Measurements from ENCODE around the gene PPME1. TPM values are rescaled to one million over a fixed set of nuclear protein-coding genes. Genes with fewer than 3 reads are reported as not detected.

The PPME1 gene
- total and polyA plus RNA-seq, 9 of the 15 experiments (the other 6 are each of a cell fraction or from before 2014, with no cell fraction given): 9.8 to 81.7 (median 37.6) TPM

Small RNAs within 50 kb of the gene (small RNA-seq; reads per million reads assigned to genes)
- gene AP002392.1 (not detected), gene RF00409 (not detected)

Other genes with a start within 250 kb of the PPME1 start
- gene DNAJB13, start 220.3 kb upstream of the PPME1 start, total RNA-seq (2014; rRNA removed): not detected in 2 replicates
- not detected in 2 replicates for gene DNAJB13, start 220.3 kb upstream of the PPME1 start, total RNA-seq (2014; rRNA removed; fragmentation: Illumina TruSeq; extraction: Trizol)
- not detected in 2 replicates for gene DNAJB13, start 220.3 kb upstream of the PPME1 start, total RNA-seq (2015; rRNA removed; fragmentation: Illumina TruSeq; extraction: Trizol)
- not detected in 2 replicates for gene DNAJB13, start 220.3 kb upstream of the PPME1 start, total RNA-seq (2021)
- gene DNAJB13, start 220.3 kb upstream of the PPME1 start, polyA plus RNA-seq (2011; rRNA removed): 0.14 and 0.46 TPM in 2 replicates
- gene DNAJB13, start 220.3 kb upstream of the PPME1 start, polyA plus RNA-seq (2014; fragmentation: Illumina TruSeq; extraction: Trizol): not detected in 2 replicates
- gene DNAJB13, start 220.3 kb upstream of the PPME1 start, polyA plus RNA-seq (2014; fragmentation: Nextera tagmentation; extraction: Ambion mirVana): not detected
- gene DNAJB13, start 220.3 kb upstream of the PPME1 start, polyA plus RNA-seq (2014; rRNA removed): 0.04 TPM in 1 of 2 replicates, not detected in the other
- gene UCP2, start 188.4 kb upstream of the PPME1 start, total RNA-seq (2014; rRNA removed): 21.5 and 29.2 TPM in 2 replicates
- 19.6 and 24.1 TPM in 2 replicates for gene UCP2, start 188.4 kb upstream of the PPME1 start, total RNA-seq (2014; rRNA removed; fragmentation: Illumina TruSeq; extraction: Trizol)
- 19.2 and 25.9 TPM in 2 replicates for gene UCP2, start 188.4 kb upstream of the PPME1 start, total RNA-seq (2015; rRNA removed; fragmentation: Illumina TruSeq; extraction: Trizol)
- gene UCP2, start 188.4 kb upstream of the PPME1 start, total RNA-seq (2021): 141 and 152 TPM in 2 replicates
- 45.6 and 59.3 TPM in 2 replicates for gene UCP2, start 188.4 kb upstream of the PPME1 start, polyA plus RNA-seq (2011; rRNA removed)
- 147 and 173 TPM in 2 replicates for gene UCP2, start 188.4 kb upstream of the PPME1 start, polyA plus RNA-seq (2014; fragmentation: Illumina TruSeq; extraction: Trizol)
- 100 to 1,000 TPM in 1 of 2 experiments, 10 to 100 TPM in 1; 95.7 to 216 TPM for gene UCP2, start 188.4 kb upstream of the PPME1 start, polyA plus RNA-seq (2014; fragmentation: Nextera tagmentation; extraction: Ambion mirVana)
- gene UCP2, start 188.4 kb upstream of the PPME1 start, polyA plus RNA-seq (2014; rRNA removed): 84.5 and 87.9 TPM in 2 replicates
- gene UCP3, start 162.2 kb upstream of the PPME1 start, total RNA-seq (2014; rRNA removed): 0.05 and 0.94 TPM in 2 replicates
- gene UCP3, start 162.2 kb upstream of the PPME1 start, total RNA-seq (2014; rRNA removed; fragmentation: Illumina TruSeq; extraction: Trizol): 0.25 and 0.29 TPM in 2 replicates
- gene UCP3, start 162.2 kb upstream of the PPME1 start, total RNA-seq (2015; rRNA removed; fragmentation: Illumina TruSeq; extraction: Trizol): 0.41 and 0.65 TPM in 2 replicates
- 0.18 and 0.53 TPM in 2 replicates for gene UCP3, start 162.2 kb upstream of the PPME1 start, total RNA-seq (2021)
- 0.15 and 0.26 TPM in 2 replicates for gene UCP3, start 162.2 kb upstream of the PPME1 start, polyA plus RNA-seq (2011; rRNA removed)
- gene UCP3, start 162.2 kb upstream of the PPME1 start, polyA plus RNA-seq (2014; fragmentation: Illumina TruSeq; extraction: Trizol): 0.43 and 0.53 TPM in 2 replicates
- not detected for gene UCP3, start 162.2 kb upstream of the PPME1 start, polyA plus RNA-seq (2014; fragmentation: Nextera tagmentation; extraction: Ambion mirVana)
- 0.04 and 0.21 TPM in 2 replicates for gene UCP3, start 162.2 kb upstream of the PPME1 start, polyA plus RNA-seq (2014; rRNA removed)
- 10.9 and 13.9 TPM in 2 replicates for gene C2CD3, start 287 bp upstream of the PPME1 start, total RNA-seq (2014; rRNA removed)
- 11.1 and 13.0 TPM in 2 replicates for gene C2CD3, start 287 bp upstream of the PPME1 start, total RNA-seq (2014; rRNA removed; fragmentation: Illumina TruSeq; extraction: Trizol)
- gene C2CD3, start 287 bp upstream of the PPME1 start, total RNA-seq (2015; rRNA removed; fragmentation: Illumina TruSeq; extraction: Trizol): 14.5 and 15.8 TPM in 2 replicates
- gene C2CD3, start 287 bp upstream of the PPME1 start, total RNA-seq (2021): 17.6 and 18.5 TPM in 2 replicates
- 15.2 and 15.8 TPM in 2 replicates for gene C2CD3, start 287 bp upstream of the PPME1 start, polyA plus RNA-seq (2011; rRNA removed)
- gene C2CD3, start 287 bp upstream of the PPME1 start, polyA plus RNA-seq (2014; fragmentation: Illumina TruSeq; extraction: Trizol): 18.7 and 20.2 TPM in 2 replicates
- 1 to 10 TPM; 4.4 to 5.1 TPM for gene C2CD3, start 287 bp upstream of the PPME1 start, polyA plus RNA-seq (2014; fragmentation: Nextera tagmentation; extraction: Ambion mirVana)
- gene C2CD3, start 287 bp upstream of the PPME1 start, polyA plus RNA-seq (2014; rRNA removed): 15.4 and 15.8 TPM in 2 replicates
- not detected in 2 replicates for gene P4HA3, start 140.4 kb downstream of the PPME1 start, total RNA-seq (2014; rRNA removed)
- gene P4HA3, start 140.4 kb downstream of the PPME1 start, total RNA-seq (2014; rRNA removed; fragmentation: Illumina TruSeq; extraction: Trizol): not detected in 2 replicates
- not detected in 2 replicates for gene P4HA3, start 140.4 kb downstream of the PPME1 start, total RNA-seq (2015; rRNA removed; fragmentation: Illumina TruSeq; extraction: Trizol)
- gene P4HA3, start 140.4 kb downstream of the PPME1 start, total RNA-seq (2021): not detected in 2 replicates
- gene P4HA3, start 140.4 kb downstream of the PPME1 start, polyA plus RNA-seq (2011; rRNA removed): 0.03 TPM in 1 of 2 replicates, not detected in the other
- not detected in 2 replicates for gene P4HA3, start 140.4 kb downstream of the PPME1 start, polyA plus RNA-seq (2014; fragmentation: Illumina TruSeq; extraction: Trizol)
- gene P4HA3, start 140.4 kb downstream of the PPME1 start, polyA plus RNA-seq (2014; fragmentation: Nextera tagmentation; extraction: Ambion mirVana): under 1 TPM in 1 of 2 experiments, not detected in 1; 0.01 TPM
- not detected in 2 replicates for gene P4HA3, start 140.4 kb downstream of the PPME1 start, polyA plus RNA-seq (2014; rRNA removed)
- 0.36 and 0.57 TPM in 2 replicates for gene PGM2L1, start 227.1 kb downstream of the PPME1 start, total RNA-seq (2014; rRNA removed)
- 0.95 and 1.4 TPM in 2 replicates for gene PGM2L1, start 227.1 kb downstream of the PPME1 start, total RNA-seq (2014; rRNA removed; fragmentation: Illumina TruSeq; extraction: Trizol)
- 0.53 and 0.76 TPM in 2 replicates for gene PGM2L1, start 227.1 kb downstream of the PPME1 start, total RNA-seq (2015; rRNA removed; fragmentation: Illumina TruSeq; extraction: Trizol)
- gene PGM2L1, start 227.1 kb downstream of the PPME1 start, total RNA-seq (2021): 0.75 and 0.78 TPM in 2 replicates
- gene PGM2L1, start 227.1 kb downstream of the PPME1 start, polyA plus RNA-seq (2011; rRNA removed): 0.35 and 0.63 TPM in 2 replicates
- gene PGM2L1, start 227.1 kb downstream of the PPME1 start, polyA plus RNA-seq (2014; fragmentation: Illumina TruSeq; extraction: Trizol): 0.80 and 0.87 TPM in 2 replicates
- under 1 TPM; 0.32 to 0.46 TPM for gene PGM2L1, start 227.1 kb downstream of the PPME1 start, polyA plus RNA-seq (2014; fragmentation: Nextera tagmentation; extraction: Ambion mirVana)
- gene PGM2L1, start 227.1 kb downstream of the PPME1 start, polyA plus RNA-seq (2014; rRNA removed): 0.22 and 0.49 TPM in 2 replicates